Heart left ventricle (tissue), 16 donors: Measurements from ENCODE around the gene HAUS3. TPM values are rescaled to one million over a fixed set of nuclear protein-coding genes. Genes with fewer than 3 reads are reported as not detected.
A peak's percentile ranks its signal among the peaks of the same experiment; 100 is the strongest.

ENCODE experiments used
- ATAC-seq, 4 donors: fragments of 200-7000 bp; cut with Tn5 transposase; one replicate each; pipeline ENCODE4 v1.9.1; 2020 to 2022; ENCODE audit warnings: moderate library complexity in 4 of 4, mild to moderate bottlenecking in 3 of 4, moderate number of reproducible peaks in 1 of 4
- DNase-seq, 5 donors: peaks; one replicate each; pipeline ENCODE4 v3.0.0-alpha.2; 2020
- H3K27ac ChIP-seq, 12 donors: fragments of 200-600 bp; sonication (generic) in 4 of 12; one replicate each; pipeline versions ENCODE4 v1.5.0 to v1.8.0; 2016 to 2022; ENCODE audit warnings: mild to moderate bottlenecking in 2 of 12
- H3K27me3 ChIP-seq, 9 donors: fragments of 200-600 bp; sonication (generic) in 2 of 9; one replicate each; pipeline versions ENCODE4 v1.5.1 to v1.8.0; 2016 to 2022; ENCODE audit warnings: mild to moderate bottlenecking in 3 of 9
- H3K36me3 ChIP-seq, 9 donors: fragments of 200-600 bp; sonication (generic) in 2 of 9; one replicate each; pipeline versions ENCODE4 v1.5.0 to v1.8.0; 2018 to 2022; ENCODE audit warnings: mild to moderate bottlenecking in 2 of 9
- H3K4me1 ChIP-seq, 12 donors: fragments of 200-600 bp; sonication (generic) in 4 of 12; one replicate each; pipeline versions ENCODE4 v1.5.0 to v1.8.0; 2016 to 2022; ENCODE audit warnings: mild to moderate bottlenecking in 3 of 12
- H3K4me3 ChIP-seq, 12 donors: fragments of 200-600 bp; sonication (generic) in 4 of 12; one replicate each; pipeline versions ENCODE4 v1.5.0 to v1.8.0; 2017 to 2022; ENCODE audit warnings: mild to moderate bottlenecking in 9 of 12, moderate library complexity in 4 of 12
- H3K9me3 ChIP-seq, 12 donors: fragments of 200-600 bp; sonication (generic) in 4 of 12; one replicate each; pipeline versions ENCODE4 v1.5.0 to v1.8.0; 2016 to 2022; ENCODE audit warnings: mild to moderate bottlenecking in 1 of 12
- POLR2A ChIP-seq, 2 donors: fragments of 450-650 bp; IDR thresholded peaks; one replicate each; pipeline ENCODE4 v1.6.1; 2017; ENCODE audit warnings: antibody characterized with exemption in 2 of 2, mild to moderate bottlenecking in 2 of 2, moderate library complexity in 2 of 2
- WGBS, 4 donors: extraction: QIAGEN DNeasy Blood & Tissue Kit in 2 of 4; methylation state at CpG; one replicate each; pipeline versions ENCODE4 v1.1.5 to v1.1.7; 2013 to 2018; 5-methylcytosine and 5-hydroxymethylcytosine counted together
- intact Hi-C, 10 donors: fragments of 100-400 bp; cut with DNase I; formaldehyde crosslinking; loops; one replicate each; pipeline versions ENCODE4 v1.11.1 to v1.14.2; 2022
- polyA plus RNA-seq, 2 donors: library from polyadenylated mRNA; stranded (reverse); fragments of 200-250 nt; gene quantifications; one replicate each; pipeline ENCODE4 v1.2.3, GENCODE V29; 2013
- total RNA-seq, 9 donors: library from RNA; depleted of rRNA in 2 of 9; stranded (reverse); fragments of >200 nt in 2 of 9; fragmentation: NEBNext Ultra II Directional in 3 of 9; extraction: Animal tissue kit (Norgen Biotek cat#: 25700) in 3 of 9; gene quantifications; one replicate each; pipeline versions ENCODE4 v1.1.0 to v1.2.4, GENCODE V29; 2016 to 2023
- TF ChIP-seq, protein P1 (sequence below), 12 donors: fragments of 200-600 bp; sonication (generic) in 4 of 12; IDR thresholded peaks; one replicate each; pipeline versions ENCODE4 v1.5.0 to v1.8.0; 2018 to 2022; ENCODE audit warnings: antibody characterized with exemption in 12 of 12, mild to moderate bottlenecking in 5 of 12
- donor health status: ischemic (EF 13 %, LVEDD 7.1; RV severe dilation, severe dysfunction).
- donor health status: healthy with polysubstance abuse.
- donor health status: DM: no; HTN: yes; CAD: no.
- donor health status: DM: no; HTN: no; CAD: no.
- donor health status: ischemic (EF 25% LVEDD 6.9; RV normal size, moderate dysfunction).
- donor health status: ischemic (EF 25% LVEDD 5.7; RV mildly dilated, moderate dysfunction).
- donor health status: healthy.
- donor health status: DM: yes; HTN: yes; CAD: no.
- donor health status: ischemic (EF 35%, LVEDD 5.7; RV mildly dilated, moderate dysfunction).
- donor health status: nonischemic (EF 11% LVEDD 7.7; RV severe dilation, severe dysfunction).
- donor health status: DM: yes; HTN: yes; CAD: no.
- donor health status: PGD.
- donor health status: ischemic (EF 29% LVEDD 5.4; RV normal size, mild dysfunction).
- donor health status: nonischemic (EF 23%, LVEDD 6.1; RV moderate dilation, normal function).

Gene HAUS3
- total and polyA plus RNA-seq, 11 donors, result 4.2 to 8.3 (median 6.3) TPM

DNA sequence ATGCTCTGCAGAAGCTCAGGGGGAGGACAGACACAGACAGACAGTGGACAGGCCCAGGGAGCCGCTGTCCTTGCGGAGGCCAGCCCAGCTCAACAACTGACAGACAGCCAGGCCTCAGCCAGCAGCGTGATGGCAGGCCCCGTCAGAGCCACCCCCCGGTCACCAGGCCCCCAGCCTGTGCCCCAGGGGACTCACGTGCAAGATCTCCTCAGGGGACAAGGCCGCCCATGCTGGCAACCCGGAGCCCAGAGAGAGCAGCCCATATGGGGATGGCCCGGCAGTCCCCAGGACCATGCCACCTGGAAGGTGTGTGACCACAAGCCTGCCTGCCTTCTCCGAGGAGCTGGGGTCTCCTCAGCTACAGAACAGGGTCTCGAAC, 48.0 kb upstream of the HAUS3 start:
- peak in 2 of 5 donors; percentile 11 to 60 for DNase-seq
- no peaks in the 10 kb centered on the region for H3K36me3 ChIP-seq
- no peak overlapping the region for H3K27ac ChIP-seq
- intact Hi-C loops, result no loop called here
- peaks cover 0 to 14% (median 0%) of the 10 kb centered on the region in 12 donors for H3K4me1 ChIP-seq
- TF ChIP-seq, protein P1, sequence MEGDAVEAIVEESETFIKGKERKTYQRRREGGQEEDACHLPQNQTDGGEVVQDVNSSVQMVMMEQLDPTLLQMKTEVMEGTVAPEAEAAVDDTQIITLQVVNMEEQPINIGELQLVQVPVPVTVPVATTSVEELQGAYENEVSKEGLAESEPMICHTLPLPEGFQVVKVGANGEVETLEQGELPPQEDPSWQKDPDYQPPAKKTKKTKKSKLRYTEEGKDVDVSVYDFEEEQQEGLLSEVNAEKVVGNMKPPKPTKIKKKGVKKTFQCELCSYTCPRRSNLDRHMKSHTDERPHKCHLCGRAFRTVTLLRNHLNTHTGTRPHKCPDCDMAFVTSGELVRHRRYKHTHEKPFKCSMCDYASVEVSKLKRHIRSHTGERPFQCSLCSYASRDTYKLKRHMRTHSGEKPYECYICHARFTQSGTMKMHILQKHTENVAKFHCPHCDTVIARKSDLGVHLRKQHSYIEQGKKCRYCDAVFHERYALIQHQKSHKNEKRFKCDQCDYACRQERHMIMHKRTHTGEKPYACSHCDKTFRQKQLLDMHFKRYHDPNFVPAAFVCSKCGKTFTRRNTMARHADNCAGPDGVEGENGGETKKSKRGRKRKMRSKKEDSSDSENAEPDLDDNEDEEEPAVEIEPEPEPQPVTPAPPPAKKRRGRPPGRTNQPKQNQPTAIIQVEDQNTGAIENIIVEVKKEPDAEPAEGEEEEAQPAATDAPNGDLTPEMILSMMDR (IDR thresholded peaks at IDR 0.05), result no peak
- no peak for TF ChIP-seq POLR2A (IDR thresholded peaks at IDR 0.05)
- ATAC-seq, result no peak
- 84 to 96% (median 92%) methylated on average over 3 to 11 of the region's 11 CpGs for WGBS, 4 donors
- peaks cover 0 to 7% (median 0%) of the 10 kb centered on the region in 12 donors for H3K9me3 ChIP-seq
- H3K27me3 ChIP-seq, result no peaks in the 10 kb centered on the region
- no peak overlapping the region for H3K4me3 ChIP-seq

DNA sequence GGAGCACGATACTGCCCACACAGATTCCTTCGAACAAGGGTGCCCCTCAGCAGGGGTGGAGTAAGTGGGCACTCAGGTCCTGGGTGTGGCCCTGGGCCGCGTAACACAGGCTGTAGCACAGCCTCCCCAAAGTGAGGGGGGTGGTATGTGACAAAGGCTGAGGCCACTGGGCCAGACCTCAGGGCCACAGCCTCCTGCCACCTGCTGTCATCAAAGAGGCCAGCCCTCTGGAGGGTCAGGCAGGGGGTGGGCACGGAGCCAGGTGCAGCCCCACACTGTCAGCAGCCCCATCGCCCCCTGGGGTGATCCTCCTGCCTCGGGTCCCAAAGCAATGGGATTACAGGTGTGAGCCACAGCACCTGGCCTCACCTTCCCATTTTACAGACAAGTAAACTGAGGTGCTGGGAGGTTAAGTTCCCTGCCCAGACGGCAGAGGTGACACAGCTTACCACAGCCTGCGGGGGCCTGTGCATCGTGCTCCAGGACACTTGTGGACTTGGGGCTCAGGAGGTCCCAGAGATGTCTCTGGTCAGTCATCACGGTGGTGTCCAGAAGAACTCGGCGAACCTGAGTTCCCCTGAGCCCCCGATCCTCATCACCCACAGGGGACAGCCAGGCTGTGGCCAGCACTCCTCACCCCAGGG, 47.5 kb upstream of the HAUS3 start:
- intact Hi-C loops, result no loop called here
- no peak overlapping the region for H3K4me3 ChIP-seq
- H3K27me3 ChIP-seq, result no peaks in the 10 kb centered on the region
- 91 to 93% (median 92%) methylated on average over 4 to 14 of the region's 14 CpGs for WGBS, 4 donors
- TF ChIP-seq, protein P1 (IDR thresholded peaks at IDR 0.05), result no peak
- no peak for TF ChIP-seq POLR2A (IDR thresholded peaks at IDR 0.05)
- no peaks in the 10 kb centered on the region for H3K36me3 ChIP-seq
- ATAC-seq (no peak), DNase-seq (peak in 2 of 5 donors; percentile 19 to 58)
- H3K27ac ChIP-seq, result no peak overlapping the region
- peaks cover 0 to 4% (median 0%) of the 10 kb centered on the region in 12 donors for H3K9me3 ChIP-seq
- H3K4me1 ChIP-seq, result peaks cover 0 to 14% (median 0%) of the 10 kb centered on the region in 12 donors

DNA sequence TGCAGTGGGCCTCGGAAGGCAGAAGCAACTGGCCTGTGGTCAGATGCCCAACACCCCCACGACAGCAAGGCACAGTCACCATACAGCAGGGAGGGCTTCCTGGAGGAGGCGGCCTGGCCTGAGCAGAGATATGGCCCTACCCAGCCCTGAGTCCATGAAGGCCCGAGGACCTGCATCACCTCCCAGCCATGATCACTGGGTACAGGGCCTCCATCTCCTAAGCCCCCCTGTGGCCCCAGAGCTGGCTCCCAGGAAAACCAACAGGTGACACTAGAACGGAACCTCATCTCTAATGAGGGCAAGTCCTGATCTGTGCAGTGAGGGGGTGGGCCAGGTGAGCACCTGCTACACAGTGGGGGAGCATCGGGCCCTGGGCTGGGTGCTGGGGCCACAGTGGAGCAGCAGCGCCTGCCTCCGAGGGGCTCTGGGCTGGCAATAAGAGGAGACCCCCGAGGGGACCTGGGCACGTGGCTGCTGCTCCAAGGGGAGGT, 46.2 kb upstream of the HAUS3 start:
- intact Hi-C loops, result no loop called here
- no peaks in the 10 kb centered on the region for H3K27me3 ChIP-seq
- peak in 1 of 5 donors; percentile 42 for DNase-seq
- ATAC-seq, result no peak
- TF ChIP-seq, protein P1 (IDR thresholded peaks at IDR 0.05), result no peak
- TF ChIP-seq POLR2A (IDR thresholded peaks at IDR 0.05), result no peak
- H3K9me3 ChIP-seq, result no peaks in the 10 kb centered on the region
- H3K4me3 ChIP-seq, result no peak overlapping the region
- WGBS, 4 donors, result 87 to 91% (median 90%) methylated on average over 7 to 10 of the region's 10 CpGs
- no peaks in the 10 kb centered on the region for H3K36me3 ChIP-seq
- H3K4me1 ChIP-seq, result peaks cover 0 to 14% (median 0%) of the 10 kb centered on the region in 12 donors
- no peak overlapping the region for H3K27ac ChIP-seq

DNA sequence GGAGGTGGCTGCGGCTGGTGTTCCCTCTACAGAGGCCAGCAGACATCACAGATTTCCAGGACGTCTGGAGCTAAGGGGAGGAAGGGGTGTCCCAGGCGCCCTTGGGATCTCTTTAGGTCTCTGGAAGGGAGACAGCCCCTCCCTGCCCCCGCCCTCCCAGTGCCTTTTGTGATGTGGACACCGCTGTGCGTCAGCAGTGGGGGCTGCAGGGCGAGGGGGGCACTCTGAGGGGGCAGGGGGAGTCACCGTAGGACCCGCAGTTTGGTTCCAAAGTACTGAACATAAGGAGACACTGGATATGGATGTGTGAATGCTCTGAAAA, 45.6 kb upstream of the HAUS3 start:
- intact Hi-C loops, result no loop called here
- Histone ChIP-seq H3K36me3 (no peaks in the 10 kb centered on the region), H3K9me3 (no peaks in the 10 kb centered on the region), H3K4me1 (peaks cover 0 to 14% (median 0%) of the 10 kb centered on the region in 12 donors), H3K27me3 (no peaks in the 10 kb centered on the region), H3K27ac (no peak overlapping the region), H3K4me3 (no peak overlapping the region)
- DNase-seq (peak in 1 of 5 donors; percentile 17), ATAC-seq (no peak)
- TF ChIP-seq, protein P1 (IDR thresholded peaks at IDR 0.05), result no peak
- TF ChIP-seq POLR2A (IDR thresholded peaks at IDR 0.05), result no peak
- 78 to 90% (median 83%) methylated on average over 9 of the region's 9 CpGs for WGBS, 4 donors
